ENCODE measurements around the gene MYO1B.
A peak's percentile ranks its signal among the peaks of the same experiment; 100 is the strongest.

MYO1B gene

DNA sequence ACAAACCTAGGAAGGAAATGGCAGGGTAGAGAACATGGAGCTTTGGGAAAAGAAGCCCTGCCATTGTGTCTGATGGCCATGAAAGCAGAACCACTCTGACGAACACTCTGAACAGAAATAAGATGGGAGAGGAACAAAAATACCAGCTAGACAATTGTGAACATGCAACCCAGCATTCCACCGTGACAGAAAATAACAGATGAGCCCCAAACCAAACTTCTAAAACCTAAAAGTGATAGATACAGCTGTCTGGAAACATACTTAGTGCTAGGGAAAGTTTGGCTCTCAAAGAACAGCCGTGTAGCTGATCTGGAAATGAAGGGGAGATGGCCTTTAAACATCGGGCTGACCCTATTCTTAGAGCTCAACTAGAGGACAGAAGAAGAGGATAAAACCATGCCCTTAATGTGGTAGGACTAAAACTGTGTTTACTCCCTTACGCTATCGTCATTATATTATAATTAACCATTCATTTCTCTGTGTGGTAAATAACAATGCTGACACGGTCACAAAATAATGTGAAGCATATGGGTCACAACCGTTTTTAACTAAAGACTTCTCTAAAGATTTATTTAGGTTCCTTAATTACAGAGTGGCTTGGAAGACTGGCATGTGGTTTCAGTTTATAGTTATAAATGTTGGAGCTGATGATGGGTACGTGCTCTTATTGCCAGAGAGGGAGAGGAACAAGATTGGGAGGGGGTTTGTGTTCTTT, 80.6 kb downstream of the MYO1B start:
- DNase-seq = no peak

DNA sequence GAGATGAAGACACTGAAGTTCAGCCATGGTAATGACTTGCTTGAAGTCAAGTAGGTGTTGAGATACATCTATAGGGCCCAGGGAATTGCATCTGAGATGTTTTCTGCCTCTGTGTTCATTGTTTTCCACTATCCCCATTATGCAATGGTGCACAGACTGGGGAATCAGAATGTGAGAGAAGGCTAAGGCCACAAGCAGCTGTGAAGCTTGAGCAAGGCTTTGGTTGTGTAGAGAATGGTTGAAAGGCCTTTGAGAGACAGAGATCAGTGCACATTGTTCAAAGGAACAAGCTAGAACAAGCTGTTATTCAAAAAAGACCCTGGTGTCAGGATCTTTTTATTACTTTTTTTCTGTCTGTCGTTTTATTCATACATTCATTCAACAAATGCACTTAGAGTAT, 82.3 kb downstream of the MYO1B start:
- DNase-seq = no peak

DNA sequence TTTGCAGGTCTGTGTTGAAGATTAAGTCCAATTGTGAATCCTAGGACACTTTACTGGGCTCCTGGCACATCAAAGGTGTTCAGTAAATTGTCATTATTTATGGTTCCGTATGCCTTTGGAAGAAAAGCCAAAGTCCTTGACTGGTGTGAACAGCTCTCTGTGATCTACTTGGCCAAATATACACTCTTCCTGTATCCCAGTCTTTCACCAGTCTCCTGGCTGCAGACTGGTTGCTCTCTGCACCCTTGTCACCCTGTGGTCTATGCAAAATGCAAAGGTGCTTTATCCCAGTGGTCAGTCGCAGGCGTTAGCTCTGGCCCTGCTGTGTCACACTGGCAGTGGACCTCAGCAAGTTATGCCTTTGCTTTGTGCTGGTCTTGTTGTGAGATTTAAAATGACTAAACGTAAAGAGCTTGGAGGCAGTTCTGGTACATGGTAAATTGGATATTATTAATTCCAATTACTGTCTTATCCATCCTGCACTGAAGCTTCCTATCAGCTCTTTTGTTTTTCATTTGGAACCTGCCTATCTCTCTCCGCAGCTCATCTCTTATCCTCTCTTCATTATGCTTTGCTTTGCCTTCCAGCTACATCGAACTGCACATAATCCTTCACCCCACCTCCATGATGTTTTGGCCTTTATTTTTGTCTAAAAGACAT, 83.1 kb downstream of the MYO1B start:
- no peak for DNase-seq

DNA sequence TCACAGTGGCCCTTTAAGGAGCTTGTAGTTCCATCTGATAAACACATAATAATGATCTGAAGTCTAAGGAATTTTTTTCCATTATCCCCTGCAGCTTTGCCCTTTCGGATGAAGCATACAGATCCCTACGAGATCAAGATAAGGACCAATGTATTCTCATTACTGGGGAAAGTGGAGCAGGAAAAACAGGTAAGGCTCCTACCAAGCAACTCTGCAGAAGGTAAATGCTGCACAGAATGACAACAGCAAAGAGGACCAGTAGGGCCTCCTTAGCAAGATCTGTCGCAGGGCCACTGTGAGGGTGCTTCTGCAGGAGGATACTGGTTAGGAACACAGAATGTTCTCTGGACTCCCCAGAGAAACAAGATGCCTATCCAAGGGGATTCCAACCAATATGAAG, 84.6 kb downstream of the MYO1B start:
- no peak for DNase-seq

DNA sequence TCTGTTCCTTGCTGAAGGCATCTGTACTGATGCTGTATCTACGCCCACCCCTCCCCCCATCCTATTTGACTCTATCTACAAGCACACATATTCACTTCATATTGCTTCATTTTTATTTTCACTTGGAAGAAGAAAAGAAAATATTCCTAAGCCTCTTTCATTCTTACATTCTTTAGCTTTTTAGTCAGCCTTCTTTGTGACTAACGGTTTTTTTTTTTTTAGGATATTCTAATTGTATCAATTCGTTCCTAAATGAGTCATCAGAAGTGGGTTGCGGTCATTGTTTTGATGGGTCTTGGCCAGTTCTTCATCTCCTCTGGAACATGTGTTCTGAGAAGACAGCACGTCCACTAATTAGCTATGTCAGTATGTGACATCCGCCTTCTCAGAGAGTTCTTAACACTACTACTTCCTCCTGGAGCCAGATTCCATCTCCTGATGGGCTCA, 88.7 kb downstream of the MYO1B start:
- DNase-seq = no peak

DNA sequence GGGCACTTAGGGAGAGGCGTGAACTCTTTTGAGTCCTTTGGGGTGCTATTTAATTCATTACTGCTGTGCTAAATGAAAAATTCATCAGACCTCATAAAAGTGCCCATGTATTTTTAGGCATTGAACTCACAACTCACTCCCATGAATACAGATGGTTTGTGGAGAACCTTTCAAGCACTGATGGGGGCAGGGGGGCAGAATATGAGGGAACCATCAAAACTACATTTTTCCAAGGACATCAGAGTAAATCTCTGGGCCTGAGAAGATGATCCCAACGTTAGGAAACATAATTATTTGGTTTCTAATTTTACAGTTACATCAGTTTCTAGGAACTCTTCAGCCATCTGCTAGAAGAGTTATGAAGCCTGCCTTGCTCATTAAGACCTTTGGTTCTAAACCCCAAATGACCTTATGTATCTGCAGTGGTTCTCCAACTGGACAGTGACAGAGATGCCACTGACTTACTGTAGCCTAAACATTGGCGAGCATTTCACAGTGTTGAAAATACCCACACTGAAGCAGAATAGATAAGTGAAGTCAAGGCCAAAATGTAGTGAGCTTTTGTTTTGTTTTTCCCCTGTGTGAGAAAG, 90.8 kb downstream of the MYO1B start:
- DNase-seq = no peak

DNA sequence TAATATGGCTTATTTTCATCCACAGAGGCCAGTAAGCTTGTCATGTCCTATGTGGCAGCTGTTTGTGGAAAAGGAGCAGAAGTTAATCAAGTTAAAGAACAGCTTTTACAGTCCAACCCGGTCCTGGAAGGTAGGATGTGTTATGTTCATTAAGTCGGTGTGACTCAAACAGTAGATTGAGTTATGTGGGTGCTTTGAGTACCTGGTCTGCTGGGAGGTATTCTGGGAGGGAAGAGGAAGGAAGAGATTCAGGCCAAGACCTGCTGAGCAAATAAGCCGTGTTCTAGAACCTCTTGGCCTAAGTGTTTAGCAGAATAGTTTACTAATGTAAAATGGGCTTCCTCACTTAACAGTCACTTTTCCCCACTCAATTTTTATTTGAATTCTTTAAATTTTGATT, 96.2 kb downstream of the MYO1B start:
- no peak for DNase-seq

DNA sequence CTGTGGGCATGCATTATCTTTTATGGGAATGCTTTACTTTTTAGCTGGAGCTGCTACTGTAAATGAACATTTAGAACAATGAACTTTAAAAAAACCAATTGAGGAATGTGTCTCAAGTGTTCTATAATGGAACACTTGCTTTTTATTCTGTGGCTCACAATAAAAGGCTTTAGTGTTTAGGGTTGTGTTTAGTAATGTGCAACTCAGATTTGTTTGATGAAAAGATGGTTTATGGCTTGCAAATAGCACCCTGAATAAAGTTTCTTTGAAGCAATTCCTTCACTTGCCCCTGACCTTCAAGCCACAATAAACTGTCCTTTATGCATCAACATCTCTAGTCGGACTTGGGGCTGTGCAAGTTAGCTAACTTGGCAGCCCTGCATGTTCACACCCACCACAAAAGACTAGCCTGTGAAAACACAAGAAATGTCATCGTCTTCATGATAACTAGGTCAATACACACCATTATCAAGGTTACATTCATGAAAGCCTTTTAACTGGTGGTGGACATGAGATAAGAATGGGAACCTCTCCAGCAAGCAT, 98.7 kb downstream of the MYO1B start:
- no peak for DNase-seq

DNA sequence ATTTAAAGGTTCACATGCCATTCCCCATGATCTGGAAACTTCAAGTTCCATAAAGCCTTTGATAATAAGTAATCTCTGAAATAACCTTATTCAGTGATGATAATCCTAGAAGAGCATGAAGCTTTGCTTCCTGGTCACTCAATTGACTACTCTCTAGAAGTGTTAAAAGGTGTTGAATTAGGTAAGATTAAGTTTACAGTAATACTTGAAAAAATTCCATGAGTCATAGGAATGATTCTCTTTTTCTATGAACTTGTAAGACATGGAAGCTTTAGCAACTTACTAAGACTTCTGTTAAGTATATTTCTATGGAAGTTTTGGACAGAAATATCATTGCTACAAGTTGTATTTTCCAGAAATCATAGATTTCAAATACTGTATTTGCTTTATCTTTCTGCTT, 100.6 kb downstream of the MYO1B start:
- no peak for DNase-seq

DNA sequence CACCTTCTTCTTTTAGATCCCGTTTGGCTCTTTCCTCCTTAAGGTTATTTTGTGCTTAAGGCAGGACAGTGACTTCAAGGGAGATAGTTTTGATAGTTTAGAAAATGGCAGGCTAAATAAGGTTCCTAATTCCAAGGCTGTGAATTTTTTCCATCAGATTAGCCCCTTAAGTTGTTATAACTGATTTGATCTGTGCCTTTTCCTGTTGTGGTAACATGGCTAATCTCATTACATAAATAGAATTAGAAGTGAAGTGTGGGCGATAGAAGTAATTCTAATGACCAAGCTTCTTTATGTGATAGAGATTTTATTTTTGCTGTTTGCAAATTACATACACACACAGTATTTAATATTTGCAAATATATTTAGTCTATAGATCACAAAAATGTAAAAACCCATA, 102.0 kb downstream of the MYO1B start:
- no peak for DNase-seq

DNA sequence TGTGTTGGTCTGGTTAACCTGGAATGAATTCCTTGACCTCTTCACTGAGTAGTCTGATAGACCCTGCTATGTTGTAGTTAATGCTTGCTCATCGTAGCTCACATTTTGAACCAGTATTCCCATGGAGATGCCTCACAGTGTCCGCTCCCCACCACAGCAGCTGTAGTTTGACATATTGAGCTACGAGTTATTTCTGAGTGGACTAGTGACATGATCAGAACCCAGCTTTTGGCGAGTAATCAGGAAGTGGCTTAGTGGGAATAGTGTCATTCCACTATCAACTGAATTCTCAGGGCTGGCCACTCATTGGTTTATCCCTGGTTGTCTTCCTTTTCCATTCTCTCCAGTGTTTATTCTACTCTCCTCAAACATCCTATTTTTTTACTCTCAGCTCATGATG, 102.7 kb downstream of the MYO1B start:
- DNase-seq = no peak

DNA sequence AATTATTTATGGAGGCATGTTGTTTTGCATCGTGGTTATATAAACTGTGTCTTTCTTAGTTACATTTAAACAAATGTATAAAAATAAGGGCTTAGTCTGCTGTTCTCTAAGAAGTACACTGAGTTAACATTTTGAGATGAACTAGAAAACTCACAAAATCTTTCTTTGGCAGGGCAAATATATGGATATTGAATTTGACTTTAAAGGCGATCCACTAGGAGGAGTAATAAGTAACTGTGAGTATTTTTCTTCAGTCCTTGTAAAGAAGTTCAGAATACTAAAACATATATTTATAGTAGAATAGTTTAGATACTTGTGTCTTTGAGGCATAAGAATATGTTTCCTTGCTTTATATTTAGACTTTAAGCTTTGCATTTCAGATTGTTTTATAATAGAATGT, 104.8 kb downstream of the MYO1B start:
- DNase-seq = no peak

DNA sequence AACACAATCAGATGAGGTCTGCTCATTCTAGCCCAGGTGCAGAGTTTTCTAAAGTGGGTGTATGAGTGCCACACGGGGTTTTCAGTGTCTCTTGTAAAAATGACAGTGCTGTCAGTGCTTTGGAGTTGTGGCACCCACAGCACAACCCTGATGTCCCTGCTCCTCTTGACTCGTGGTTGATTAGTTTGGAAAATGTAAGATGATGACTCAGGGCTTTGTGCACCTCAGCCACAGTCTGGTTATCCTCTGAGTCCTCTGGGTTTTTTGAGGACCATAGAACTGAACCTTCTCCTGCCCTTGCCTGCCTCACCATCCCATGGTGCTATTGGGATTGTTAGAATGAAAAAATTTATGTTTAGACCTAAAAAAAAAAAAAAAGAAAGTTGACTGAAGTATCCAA, 105.6 kb downstream of the MYO1B start:
- DNase-seq = no peak

DNA sequence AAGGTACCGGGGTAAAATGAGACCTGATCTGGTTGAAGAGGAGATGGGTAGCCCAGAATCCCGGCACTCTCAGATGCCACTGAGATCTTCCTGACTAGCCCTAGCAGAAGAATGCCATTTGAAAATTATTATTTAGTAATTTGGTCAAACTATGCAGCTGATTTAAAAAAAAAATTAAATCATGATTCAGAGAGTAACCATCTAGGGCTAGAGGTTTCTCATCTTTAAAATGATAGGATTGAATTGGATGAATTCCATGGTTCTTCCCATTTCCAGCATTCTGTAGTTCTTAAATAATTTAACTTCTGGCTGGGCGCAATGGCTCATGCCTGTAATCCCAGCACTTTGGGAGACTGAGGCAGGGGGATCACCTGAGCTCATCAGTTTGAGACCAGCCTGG, 106.1 kb downstream of the MYO1B start:
- DNase-seq = no peak

DNA sequence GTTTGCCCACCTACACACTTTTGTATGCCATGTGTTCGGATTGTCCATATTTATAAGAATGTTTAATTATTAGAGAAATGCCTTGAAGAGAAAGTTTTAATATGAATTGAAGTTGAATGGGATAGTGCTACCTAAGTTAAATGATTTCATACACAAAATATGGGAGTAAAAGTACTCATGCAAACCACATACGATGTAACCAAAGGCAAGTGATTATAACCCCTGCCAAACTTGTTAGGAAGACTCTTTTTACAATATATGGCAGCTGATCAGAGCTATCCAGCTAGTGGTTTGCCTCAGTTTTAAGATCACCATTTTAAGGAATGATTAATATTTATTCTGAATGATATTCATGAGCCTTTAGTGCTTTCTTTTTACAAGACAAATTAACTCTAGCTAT, 106.7 kb downstream of the MYO1B start:
- no peak for DNase-seq

DNA sequence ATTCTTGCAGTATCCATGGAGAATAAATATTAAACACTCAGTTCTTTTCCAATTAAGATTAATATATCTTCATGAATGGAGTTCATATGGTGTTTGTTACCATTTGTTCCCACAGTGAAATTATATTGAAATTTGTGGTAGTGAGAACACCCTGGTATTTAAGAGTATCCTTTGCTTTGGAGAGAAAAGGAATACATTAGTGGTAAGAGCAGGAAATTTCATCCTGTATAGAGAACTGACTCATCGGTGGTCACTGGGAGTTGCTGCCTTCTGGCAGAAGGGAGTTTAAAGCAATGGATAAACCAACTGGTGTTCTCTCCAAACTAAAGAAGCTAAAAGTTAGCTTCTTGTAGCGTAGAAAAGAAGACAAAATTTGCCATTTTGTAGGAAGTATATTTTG, 107.3 kb downstream of the MYO1B start:
- DNase-seq = no peak

DNA sequence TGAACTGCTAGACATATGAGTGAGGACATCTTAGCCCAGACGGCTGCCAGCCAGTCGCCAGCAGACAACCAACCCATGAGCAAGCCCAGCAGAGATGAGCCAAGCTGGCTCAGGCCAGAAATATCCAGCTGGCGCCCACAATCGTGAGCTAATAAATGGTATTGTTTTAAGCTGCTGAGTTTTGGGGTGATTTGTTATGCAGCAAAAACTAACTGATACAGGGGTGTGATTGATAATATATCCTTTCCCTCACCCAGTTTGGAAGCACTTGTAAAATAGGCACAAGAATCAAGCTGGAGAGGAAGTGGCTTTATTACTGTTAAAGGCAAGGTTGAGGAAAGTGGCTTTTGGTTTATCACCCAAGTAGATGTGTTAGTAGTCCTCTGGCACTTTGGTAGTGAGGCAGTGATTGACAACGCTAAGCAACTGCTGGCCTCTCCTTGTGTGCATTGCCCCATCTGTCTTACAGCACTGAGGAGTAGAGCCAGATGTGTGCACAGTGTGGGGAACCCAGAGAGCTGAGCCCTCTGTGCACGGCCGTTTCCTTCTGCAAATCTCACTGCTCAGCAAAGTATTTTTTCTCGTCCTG, 110.1 kb downstream of the MYO1B start:
- no peak for DNase-seq

DNA sequence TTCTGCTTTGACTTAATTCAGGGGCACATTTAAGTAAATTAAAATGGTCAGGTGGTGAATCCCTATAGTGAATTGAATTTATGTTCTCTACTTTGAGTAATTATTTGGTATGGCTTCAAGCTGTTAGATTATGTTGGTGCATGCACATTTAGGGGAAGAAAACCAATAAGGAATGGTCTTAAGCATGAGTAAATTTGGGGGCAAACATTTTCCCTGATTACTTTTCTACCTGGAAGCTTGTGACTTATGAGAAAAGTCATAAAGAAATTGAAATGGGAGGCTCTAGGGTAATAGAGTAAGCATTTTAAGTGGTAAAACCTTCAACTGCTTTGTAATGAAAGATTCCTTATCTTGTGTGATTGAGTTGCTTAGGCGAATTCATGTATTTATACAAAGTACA, 112.5 kb downstream of the MYO1B start:
- no peak for DNase-seq

DNA sequence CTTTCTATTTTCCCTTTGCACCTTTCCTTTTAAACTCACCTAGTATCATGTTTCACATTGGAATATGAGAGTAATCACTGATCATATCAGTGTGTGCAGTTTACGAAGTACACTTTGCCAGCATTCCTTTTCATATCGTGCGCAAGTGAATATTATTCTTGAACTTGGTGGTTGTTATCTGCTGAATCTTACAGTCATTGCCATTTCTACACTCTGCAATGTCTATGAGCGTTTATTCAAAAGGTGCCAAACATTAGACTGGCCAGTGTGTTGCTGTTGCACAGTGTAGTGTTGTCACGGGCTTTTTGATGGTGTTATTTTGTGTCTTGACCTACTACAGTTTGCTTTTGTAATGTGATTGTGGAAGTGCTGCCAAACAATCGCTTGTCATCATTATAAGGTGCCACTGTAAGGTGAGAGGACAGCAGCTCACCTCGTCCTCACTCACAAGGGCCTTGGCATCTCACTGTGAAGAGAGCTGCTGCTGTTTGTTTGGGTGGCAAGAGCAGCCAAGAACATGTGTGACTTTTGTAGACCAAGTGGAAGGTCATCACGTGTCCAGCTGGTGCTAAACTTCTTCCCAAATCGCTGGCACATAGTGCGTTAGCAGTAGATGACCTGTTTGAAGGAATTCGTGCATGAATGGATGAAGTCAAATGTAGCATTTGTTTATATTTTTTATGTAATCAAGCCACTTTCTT, 113.3 kb downstream of the MYO1B start:
- DNase-seq = no peak

DNA sequence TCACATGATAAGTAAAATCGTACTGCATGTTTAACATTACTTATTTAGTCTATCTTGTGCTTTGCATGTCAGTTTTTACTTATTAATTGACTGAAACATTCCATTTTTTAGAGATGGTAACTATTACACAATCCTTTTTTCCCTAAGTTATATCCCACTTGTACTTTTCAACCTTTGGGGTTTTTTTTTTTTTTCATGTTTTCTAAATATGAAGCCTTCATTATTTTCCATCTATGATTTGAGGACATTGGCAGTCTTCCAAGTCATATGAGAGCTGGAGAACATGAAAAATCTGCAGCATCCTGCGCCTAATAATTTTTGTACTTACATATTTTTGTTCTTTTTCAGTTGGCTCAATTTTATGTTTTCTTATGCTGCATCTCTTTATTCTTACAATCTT, 113.9 kb downstream of the MYO1B start:
- DNase-seq = peak in 1 of 3 experiments; percentile 8

DNA sequence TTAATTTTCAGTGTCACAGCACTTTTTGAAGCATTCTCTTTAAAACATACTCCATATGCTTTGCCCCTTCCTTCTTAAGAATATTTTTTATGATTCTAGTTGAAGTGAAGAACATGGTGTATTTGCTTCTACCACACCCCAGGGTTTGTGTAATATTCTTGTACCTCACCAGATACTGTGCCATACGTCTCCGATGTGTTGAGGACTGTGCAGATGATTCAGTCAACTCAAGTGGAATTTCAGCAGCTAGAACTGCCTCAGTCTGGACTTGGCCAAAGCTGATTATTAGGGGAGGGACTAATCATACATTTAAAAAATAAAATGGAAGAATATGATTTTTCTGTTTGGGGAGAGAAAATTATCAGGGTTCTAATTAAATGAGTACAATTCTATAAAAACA, 115.7 kb downstream of the MYO1B start:
- DNase-seq = no peak

DNA sequence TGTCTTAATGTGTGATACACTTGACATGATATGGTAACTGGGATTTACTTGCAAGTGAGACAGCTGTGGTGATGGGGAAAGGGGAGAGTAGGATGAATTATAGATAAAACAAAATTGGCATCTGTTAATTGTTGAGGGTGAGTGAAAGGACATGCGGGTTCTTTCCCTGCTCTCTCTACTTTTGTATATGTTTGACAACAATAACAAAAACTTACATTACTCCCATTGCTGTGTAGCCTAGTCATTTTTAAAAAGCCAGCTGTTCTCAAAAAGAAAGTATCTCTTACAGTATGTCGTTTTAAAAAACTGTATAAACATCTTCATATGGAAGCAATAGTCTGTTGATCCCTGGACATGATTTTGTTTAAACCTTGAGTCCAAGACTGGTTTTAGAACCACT, 117.6 kb downstream of the MYO1B start:
- no peak for DNase-seq

DNA sequence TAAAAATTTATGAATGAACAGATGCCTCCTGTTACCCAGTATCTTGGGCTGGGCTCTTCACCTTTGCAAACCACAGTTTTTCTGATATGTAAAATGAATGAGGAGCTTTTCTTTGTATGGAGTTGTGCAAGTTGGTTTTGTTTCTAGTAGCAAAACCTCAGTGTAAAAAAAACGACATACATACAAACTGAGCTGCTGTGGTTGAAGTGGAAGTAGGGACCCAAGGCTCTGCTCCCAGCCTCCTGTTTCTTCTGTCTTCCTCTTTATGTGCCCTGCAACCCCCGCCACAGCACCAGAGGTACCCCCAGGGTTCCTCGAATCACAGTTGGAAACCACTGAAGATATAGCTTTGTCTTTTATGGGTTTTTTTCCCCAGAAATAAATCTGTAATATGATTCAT, 118.1 kb downstream of the MYO1B start:
- no peak for DNase-seq

Data from NCI-H1417 (cell line).